GM19099 (cell line): ENCODE measurements around the gene GAL3ST1.

Experiments
- POLR2A ChIP-seq: IDR thresholded peaks from 3 replicates; pipeline ENCODE4 v1.6.1; 2011; ENCODE audit warnings: low read depth; ENCODE audit not compliant: insufficient read length; ENCODE audit errors: extremely low read depth

The GAL3ST1 gene

DNA sequence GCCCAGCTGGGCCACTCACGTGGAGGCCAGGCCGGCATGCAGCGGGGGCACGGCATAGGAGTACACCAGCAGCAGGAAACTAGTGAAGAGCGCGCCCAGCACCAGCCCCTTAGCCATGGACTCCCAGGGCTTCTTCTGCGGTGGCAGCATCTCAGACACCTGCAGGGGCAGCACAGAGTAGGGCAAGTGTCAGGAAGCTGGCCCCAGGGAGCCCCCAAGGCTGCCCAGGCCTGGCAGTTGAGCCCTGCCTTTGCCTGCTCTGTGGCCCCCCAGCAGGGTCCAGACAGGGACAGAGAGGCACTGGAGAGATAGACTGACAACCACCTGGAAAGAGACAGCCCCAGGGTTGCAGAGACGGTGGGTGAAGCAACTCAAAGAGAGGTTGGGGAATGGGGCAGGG, 17.2 kb downstream of the GAL3ST1 start:
- no peak for TF ChIP-seq POLR2A

DNA sequence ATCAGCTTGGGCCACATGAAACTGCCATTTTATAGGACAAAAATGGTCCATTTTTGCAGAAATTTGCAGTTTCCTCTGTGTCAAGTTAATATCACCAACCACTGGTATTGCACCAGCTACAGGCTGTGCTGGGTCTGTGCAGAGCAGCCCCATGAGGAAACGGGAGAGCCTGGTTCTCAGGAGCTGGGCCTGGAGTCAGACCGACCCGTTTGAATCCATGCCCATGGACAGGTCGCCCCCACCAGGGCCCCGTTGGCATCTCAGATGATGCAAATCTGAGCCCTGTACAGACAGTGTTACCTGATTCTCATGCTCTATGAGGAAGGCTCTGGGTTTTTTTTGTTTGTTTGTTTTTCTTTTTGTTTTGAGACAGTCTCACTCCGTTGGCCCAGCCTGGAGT, 18.1 kb downstream of the GAL3ST1 start:
- TF ChIP-seq POLR2A, result no peak

DNA sequence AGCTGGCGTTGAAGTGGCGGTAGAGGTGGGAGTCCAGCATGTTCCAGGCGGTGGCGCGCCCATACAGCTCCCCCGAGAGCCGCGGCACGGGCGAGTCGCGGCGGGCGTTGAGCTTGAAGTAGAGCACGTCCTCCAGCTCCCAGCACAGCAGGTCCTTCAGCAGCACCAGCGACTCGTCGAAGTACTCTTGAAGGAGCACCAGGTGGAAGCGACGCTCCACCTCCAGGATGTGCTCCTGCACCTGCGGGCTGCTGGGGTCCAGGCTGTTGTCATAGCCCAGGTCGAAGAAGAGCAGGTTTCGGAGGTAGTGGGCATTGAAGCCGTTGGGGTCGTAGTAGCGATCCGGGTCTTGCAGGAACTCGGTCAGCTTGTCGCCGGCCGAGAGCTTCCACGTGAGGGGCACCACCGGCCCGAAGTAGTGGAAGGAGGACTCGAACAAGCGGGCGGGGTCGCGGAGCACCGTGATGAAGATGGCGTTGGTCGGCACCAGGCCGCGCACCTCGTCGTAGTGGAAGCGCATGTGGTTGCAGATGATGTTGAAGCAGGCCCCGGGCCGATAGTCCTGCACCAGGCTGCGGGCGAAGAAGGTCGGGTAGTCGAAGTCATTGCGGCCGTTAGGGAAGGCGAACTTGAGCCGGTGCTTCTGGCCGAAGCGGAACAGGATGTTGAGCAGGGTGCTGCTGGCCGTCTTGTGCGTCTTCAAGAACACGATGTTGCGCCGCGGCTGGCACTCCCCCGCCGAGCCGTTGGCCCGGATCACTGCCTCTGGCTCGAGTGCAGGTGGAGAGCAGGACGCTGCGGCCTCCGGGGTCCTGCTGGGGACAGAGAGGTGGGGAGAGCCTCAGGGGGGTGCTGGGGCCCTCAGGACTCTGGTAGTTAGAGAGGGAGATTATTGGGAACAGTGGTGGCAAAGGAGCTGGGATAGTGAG, 18.9 kb downstream of the GAL3ST1 start:
- TF ChIP-seq POLR2A, result no peak

DNA sequence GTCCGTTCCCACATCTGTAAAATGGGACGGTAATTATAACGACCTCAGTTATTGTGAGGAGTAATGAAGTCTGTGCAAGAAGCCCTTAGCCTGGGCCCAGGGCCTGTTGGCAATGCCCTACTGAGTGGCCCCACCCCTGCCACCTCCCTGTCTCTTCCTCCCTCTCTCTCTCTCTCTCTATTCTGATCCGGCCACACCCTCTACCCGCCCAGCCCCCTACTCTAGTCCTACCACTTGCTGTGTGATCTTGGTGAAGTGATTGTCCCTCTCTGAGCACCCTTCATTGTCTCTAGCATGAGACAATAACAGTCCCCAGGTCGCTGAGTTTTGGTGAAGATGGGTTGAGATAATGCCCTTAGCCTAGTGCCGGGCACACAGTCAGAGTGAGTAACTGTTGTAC, 20.5 kb downstream of the GAL3ST1 start:
- no peak for TF ChIP-seq POLR2A

DNA sequence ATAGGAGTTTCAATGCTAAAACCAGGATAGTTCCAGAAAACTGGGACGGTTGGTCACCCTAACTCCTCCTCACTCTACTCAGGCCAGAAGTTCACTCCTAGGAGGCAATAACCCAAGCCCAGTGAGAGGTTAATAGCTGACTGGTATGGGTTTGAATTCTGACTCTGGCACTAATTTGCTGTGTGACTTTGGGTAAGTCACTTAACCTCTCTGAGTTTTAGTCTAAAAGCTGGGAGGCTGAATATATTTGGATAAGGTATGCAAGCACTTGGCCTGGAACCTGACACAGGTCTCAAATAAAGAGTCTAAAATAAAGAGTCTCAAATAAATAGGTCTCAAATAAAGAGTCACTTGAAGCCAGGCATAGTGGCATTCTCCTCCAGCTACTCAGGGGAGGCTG, 21.7 kb downstream of the GAL3ST1 start:
- TF ChIP-seq POLR2A, result no peak

DNA sequence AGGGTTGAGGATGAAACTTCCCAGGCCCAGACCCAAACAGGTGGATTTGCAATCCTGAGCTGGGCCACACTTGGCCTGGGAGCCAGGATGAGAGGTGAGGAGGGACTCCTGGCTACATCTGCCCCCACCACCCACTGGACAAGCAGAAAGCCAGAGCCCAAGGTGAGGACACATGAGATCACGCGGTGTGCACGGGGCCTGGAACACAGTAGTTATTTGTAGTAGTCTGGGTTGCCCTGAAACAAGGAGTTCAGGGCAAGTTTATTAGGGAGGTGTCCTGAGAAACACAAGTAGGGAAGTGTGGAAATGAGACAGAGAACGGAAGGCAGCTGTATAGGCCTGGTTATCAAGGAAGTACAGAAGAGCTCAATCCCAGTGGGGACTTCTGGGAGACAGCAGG, 27.3 kb downstream of the GAL3ST1 start:
- TF ChIP-seq POLR2A, result no peak

DNA sequence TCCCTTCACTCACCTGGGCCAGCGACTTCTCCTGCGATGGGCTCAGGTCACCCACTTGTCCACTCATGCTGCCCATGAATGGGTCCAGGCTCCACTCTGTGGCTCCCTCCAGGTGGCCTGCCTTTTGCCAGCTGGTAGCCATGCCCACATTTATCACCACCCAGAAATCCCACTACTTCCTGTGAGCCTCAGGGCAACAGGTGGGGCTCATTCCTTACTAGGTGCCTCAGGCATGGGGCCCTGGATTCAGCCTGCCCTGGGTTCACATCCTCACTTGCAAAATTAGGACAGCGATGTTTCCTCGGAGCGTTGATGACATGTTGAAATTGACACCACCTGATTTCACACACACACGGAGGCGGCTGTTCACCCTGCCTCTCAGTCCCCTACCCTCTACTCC, 27.8 kb downstream of the GAL3ST1 start, which contains the start of gene SEC14L6:
SEC14L6 (minus strand) TSS at position 126 of the 400 bp plus-strand sequence; CDS start at position 67, 59 bp downstream.
- no peak for TF ChIP-seq POLR2A

DNA sequence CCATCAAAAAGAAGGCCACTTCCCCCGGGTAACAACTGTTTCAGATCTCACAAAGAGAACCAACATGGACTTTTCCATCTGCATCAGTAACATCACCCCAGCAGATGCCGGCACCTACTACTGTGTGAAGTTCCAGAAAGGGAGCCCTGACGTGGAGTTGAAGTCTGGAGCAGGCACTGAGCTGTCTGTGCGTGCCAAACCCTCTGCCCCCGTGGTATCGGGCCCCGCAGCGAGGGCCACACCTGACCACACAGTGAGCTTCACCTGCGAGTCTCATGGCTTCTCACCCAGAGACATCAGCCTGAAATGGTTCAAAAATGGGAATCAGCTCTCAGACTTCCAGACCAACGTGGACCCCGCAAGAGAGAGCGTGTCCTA, 31.7 kb downstream of the GAL3ST1 start:
- TF ChIP-seq POLR2A, result no peak

DNA sequence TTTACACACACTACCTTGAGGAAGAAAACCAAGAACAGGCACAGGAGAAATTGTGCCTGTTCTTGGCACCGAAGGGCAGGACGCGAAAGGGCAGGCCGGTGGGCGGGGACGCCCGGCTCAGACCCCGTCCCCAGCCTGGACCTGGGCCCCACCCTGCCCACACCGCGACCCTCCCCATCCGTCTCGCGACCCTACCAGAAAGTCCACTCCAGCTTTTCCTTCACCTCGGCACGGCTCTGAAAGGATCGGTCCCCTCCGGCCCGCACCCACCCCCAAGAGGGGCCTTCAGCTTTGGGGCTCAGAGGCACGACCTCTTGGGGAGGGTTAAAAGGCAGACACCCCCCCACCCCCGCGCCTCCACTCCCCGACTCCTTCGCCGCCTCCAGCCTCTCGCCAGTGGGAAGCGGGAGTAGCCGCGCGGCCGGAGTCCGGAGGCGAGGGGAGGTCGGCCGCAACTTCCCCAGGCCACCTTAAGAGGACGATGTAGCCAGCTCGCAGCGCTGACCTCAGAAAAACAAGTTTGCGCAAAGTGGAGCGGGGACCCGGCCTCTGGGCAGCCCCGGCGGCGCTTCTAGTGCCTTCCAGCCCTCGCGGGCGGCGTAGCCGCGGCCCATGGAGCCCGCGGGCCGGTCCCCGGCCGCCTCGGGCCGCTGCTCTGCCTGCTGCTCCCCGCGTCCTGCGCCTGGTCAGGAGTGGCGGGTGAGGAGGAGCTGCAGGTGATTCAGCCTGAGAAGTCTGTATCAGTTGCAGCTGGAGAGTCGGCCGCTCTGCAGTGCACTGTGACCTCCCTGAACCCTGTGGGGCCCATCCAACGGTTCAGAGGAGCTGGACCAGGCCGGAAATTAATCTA, 32.3 kb downstream of the GAL3ST1 start:
- TF ChIP-seq POLR2A, result no peak

DNA sequence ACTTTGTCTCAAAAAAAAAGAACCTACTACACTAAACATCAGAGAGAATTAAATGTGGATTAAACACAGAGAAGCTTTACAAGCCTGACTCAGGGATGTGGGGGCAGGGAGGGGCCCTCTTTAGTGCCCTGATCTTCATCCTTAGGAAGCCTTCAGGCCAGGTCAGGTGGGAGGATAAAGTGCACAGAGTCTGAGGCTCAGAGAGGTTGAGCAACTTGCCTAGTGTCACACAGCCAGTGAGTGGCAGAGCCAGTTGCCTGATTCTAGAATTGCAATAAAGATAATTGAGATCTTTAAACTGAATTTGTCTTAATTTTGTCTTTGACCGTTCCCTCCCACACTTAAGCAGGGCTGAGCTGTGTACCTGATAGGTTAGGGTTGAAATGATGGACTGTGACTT, 35.1 kb downstream of the GAL3ST1 start:
- no peak for TF ChIP-seq POLR2A

DNA sequence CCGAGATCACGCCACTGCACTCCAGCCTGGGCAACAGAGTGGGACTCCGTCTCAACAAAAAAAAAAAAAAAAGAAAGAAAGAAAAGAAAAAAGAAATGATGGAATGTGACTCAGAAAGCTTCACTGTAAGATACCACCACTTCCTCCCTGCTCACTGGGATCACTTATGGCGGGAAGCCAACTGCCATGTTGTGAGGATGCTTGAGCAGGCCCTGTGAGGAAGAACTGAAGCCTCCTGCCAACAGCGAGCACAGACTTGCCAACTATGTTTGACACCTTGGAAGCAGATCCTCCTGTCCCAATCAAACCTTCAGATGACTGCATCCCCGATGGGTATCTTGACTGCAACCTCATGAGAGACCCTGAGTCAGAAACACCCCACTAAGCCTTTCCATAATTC, 36.2 kb downstream of the GAL3ST1 start:
- TF ChIP-seq POLR2A, result no peak

DNA sequence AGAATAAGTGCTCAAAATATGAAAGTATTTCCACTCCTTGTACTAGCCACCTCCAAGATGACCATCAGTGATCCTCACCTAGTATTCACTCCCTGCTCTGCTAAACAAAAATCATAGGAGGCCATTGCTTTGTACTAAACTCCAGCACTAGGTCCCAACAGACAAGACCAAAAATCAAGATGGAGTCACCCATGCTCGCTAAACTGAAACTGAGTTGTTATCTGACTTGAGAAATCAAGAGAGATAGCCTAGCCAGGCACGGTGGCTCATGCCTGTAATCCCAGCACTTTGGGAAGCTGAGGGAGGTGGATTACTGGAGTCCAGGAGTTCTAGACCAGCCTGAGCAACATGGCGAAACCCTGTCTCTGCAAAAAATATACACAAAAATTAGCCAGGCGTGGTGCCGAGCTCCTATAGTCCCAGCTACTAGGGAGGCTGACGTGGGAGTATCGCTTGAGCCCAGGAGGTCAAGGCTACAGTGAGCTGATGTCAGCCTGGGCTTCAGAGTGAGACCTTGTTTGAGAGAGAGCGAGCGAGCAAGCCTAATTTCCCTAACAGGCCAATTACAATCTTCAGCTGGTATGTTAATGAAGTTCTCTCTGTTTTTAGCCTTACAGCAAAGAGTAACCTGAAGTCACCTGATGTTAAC, 37.3 kb downstream of the GAL3ST1 start:
- no peak for TF ChIP-seq POLR2A

DNA sequence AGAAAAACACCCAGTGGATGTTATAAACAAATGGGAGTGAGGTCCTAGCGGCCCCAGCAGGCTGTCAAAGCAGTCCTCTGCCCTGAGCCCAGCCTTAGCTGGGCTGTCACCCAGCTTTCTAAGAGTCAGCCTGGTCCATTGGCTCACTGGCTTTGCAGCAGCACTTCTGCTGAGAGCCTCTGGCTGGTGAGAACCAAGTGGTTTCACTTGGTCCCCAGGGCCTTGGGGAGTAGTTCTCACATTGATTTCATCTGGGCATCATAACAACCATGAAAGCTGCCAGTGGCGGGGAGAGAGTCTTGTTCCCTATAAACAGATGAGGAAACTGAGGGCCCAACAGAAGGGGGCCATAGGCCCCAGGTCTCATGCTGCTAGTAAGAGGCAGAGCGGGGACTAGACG, 39.3 kb downstream of the GAL3ST1 start:
- no peak for TF ChIP-seq POLR2A

DNA sequence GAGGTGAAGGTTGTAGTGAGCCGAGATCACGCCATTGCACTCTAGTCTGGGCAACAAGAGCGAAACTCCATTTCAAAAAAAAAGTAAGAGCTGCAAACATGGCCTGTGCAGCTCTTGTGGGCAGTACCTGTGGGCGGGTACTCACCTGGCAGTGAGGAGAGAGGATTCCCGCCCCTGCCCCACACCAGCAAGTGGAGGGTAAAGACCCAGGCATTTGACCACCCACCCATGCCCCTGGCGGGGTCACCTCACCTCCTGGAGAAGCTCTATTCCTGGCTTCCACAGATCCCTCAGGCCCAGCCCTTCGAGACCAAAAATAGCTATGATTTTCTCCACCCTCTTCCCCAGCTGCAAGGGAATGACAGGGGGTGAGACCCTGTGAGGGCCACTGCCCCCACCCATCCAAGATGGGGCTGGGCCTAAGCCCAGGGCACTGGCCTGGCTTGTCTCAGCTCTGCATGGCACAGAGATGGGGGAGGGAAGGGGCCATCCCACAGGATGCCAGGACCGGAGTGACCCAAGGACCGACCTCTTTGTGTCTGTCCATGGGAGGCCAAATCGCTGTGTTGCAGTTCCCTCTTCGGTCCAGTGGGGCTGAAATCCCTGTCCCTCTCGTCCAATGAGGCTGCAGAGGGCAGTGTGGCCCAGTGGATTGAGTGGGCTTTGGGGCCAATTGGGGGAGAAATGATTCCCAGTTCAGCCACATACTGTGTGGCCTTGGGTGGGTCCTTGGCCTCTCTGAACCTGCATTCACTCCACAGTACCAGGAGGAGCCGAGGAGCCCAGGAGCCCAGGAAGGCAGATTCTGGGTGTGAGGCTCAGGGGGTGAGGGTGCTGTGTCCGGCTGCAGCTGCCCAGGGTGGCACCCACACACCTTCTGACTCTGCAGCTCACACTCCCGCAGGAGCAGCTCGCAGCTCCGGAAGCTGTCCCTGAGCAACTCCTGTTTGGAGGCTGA, 42.5 kb downstream of the GAL3ST1 start:
- no peak for TF ChIP-seq POLR2A
